ENCODE results near the gene HADHA. TPM values are rescaled to one million over a fixed set of nuclear protein-coding genes. Genes with fewer than 3 reads are reported as not detected.
A peak's percentile ranks its signal among the peaks of the same experiment; 100 is the strongest.

HADHA gene
- total RNA-seq (135 TPM), polyA plus RNA-seq (ENCODE audit: insufficient read depth, low read depth, low replicate concordance) (171 TPM)
- long read RNA-seq, donor 1, transcript HADHA-201 (20 exons, 3,037 nt) = major isoform, 26 of 44 reads
- long read RNA-seq, donor 1, partial matches to known transcripts = 18 of 44 reads
- long read RNA-seq, donor 1, other reads (novel, unspliced or antisense) = 0 of 44 reads
- long read RNA-seq, donor 2, transcript HADHA-201 (20 exons, 3,037 nt) = major isoform, 28 of 50 reads
- long read RNA-seq, donor 2, partial matches to known transcripts = 22 of 50 reads
- long read RNA-seq, donor 2, other reads (novel, unspliced or antisense) = 0 of 50 reads
- long read RNA-seq, donor 3, transcript HADHA-201 (20 exons, 3,037 nt) = major isoform, 35 of 60 reads
- long read RNA-seq, donor 3, partial matches to known transcripts = 25 of 60 reads
- long read RNA-seq, donor 3, other reads (novel, unspliced or antisense) = 0 of 60 reads
- long read RNA-seq, donor 4, transcript HADHA-201 (20 exons, 3,037 nt) = major isoform, 28 of 70 reads
- long read RNA-seq, donor 4, partial matches to known transcripts = 42 of 70 reads
- long read RNA-seq, donor 4, other reads (novel, unspliced or antisense) = 0 of 70 reads
- long read RNA-seq, donor 5 = 0 reads
- long read RNA-seq, donor 6, transcript HADHA-201 (20 exons, 3,037 nt) = major isoform, 24 of 281 reads
- long read RNA-seq, donor 6, partial matches to known transcripts = 197 of 281 reads
- long read RNA-seq, donor 6, other reads (novel, unspliced or antisense) = 59 of 281 reads
- long read RNA-seq, donor 7, transcript HADHA-201 (20 exons, 3,037 nt) = major isoform, 153 of 182 reads
- long read RNA-seq, donor 7, partial matches to known transcripts = 22 of 182 reads
- long read RNA-seq, donor 7, other reads (novel, unspliced or antisense) = 4 of 182 reads
- long read RNA-seq, donor 8, transcript HADHA-201 (20 exons, 3,037 nt) = major isoform, 20 of 51 reads
- long read RNA-seq, donor 8, partial matches to known transcripts = 30 of 51 reads
- long read RNA-seq, donor 8, other reads (novel, unspliced or antisense) = 0 of 51 reads
- long read RNA-seq, donor 9, transcript HADHA-201 (20 exons, 3,037 nt) = major isoform, 15 of 15 reads
- long read RNA-seq, donor 9, partial matches to known transcripts = 0 of 15 reads
- long read RNA-seq, donor 9, other reads (novel, unspliced or antisense) = 0 of 15 reads
- long read RNA-seq, donor 10, transcript HADHA-201 (20 exons, 3,037 nt) = major isoform, 18 of 25 reads
- long read RNA-seq, donor 10, partial matches to known transcripts = 6 of 25 reads
- long read RNA-seq, donor 10, other reads (novel, unspliced or antisense) = 0 of 25 reads

GRCh38 chr2:26244309-26245230 is at the start of gene HADHA, which contains the start of gene HADHB:
Gene HADHA (minus strand): TSS chr2:26244632. CDS start chr2:26244596, 36 bp downstream.
Gene HADHB (plus strand): TSS chr2:26244939. CDS start chr2:26254255, 9,316 bp downstream.
- intact Hi-C loops (cut with DNase I) = no loop called here
- FAIRE-seq = no peak

GRCh38 chr2:26292646-26293045 is 48.2 kb upstream of the HADHA start:
- no peaks in the 10 kb centered on the region for H3K27me3 ChIP-seq (ENCODE audit: control insufficient read depth, insufficient read depth, low read length)
- H3K27ac ChIP-seq (ENCODE audit: low read depth in 2 of 2, low read length in 2 of 2) = no peak overlapping the region
- FAIRE-seq (no peak), DNase-seq (no peak)
- H3K9me3 ChIP-seq (ENCODE audit: control insufficient read depth in 2 of 3, insufficient read depth in 1 of 3, low read length in 3 of 3) = no peaks in the 10 kb centered on the region
- no peaks in the 10 kb centered on the region for H3K4me1 ChIP-seq (ENCODE audit: control insufficient read depth in 2 of 3, insufficient read depth in 2 of 3, low read depth in 1 of 3, low read length in 3 of 3)
- no peak overlapping the region for H3K4me3 ChIP-seq (ENCODE audit: low read length in 3 of 3)
- TF ChIP-seq CTCF (IDR thresholded peaks at IDR 0.05; ENCODE audit: borderline replicate concordance, extremely low read depth, insufficient read depth) = no peak
- H3K9ac ChIP-seq (ENCODE audit: low read length in 3 of 3) = no peak overlapping the region
- intact Hi-C loops (cut with DNase I) = no loop called here
- peaks cover 0 to 7% (median 3%) of the 10 kb centered on the region in 3 donors for H3K36me3 ChIP-seq (ENCODE audit: control insufficient read depth in 2 of 3, insufficient read depth in 3 of 3, low read length in 3 of 3)

More at GRCh38 chr2:26244309-26245230, at the start of gene HADHA, which contains the start of gene HADHB:
- Histone ChIP-seq H3K36me3 (ENCODE audit: control insufficient read depth in 2 of 3, insufficient read depth in 3 of 3, low read length in 3 of 3) (no peaks in the 10 kb centered on the region), H3K27me3 (ENCODE audit: control insufficient read depth, insufficient read depth, low read length) (no peaks in the 10 kb centered on the region), H3K4me1 (ENCODE audit: control insufficient read depth in 2 of 3, insufficient read depth in 2 of 3, low read depth in 1 of 3, low read length in 3 of 3) (peaks cover 0 to 18% (median 18%) of the 10 kb centered on the region in 3 donors), H3K4me3 (ENCODE audit: low read length in 3 of 3) (peak within 1 kb of the TSS; percentile 98 to 99 (median 99)), H3K9me3 (ENCODE audit: control insufficient read depth in 2 of 3, insufficient read depth in 1 of 3, low read length in 3 of 3) (no peaks in the 10 kb centered on the region), H3K27ac (ENCODE audit: low read depth in 2 of 2, low read length in 2 of 2) (peak within 1 kb of the TSS; percentile 98 to 99), H3K9ac (ENCODE audit: low read length in 3 of 3) (peak within 1 kb of the TSS; percentile 94 to 99 (median 98))
- TF ChIP-seq CTCF (IDR thresholded peaks at IDR 0.05; ENCODE audit: borderline replicate concordance, extremely low read depth, insufficient read depth) = no peak
- DNase-seq = peak; percentile 93 to 96 (median 95)

GRCh38 chr2:26290001-26290400 is 45.6 kb upstream of the HADHA start:
- no peaks in the 10 kb centered on the region for H3K4me1 ChIP-seq (ENCODE audit: control insufficient read depth in 2 of 3, insufficient read depth in 2 of 3, low read depth in 1 of 3, low read length in 3 of 3)
- H3K27me3 ChIP-seq (ENCODE audit: control insufficient read depth, insufficient read depth, low read length) = no peaks in the 10 kb centered on the region
- no peaks in the 10 kb centered on the region for H3K9me3 ChIP-seq (ENCODE audit: control insufficient read depth in 2 of 3, insufficient read depth in 1 of 3, low read length in 3 of 3)
- intact Hi-C loops (cut with DNase I) = no loop called here
- DNase-seq (no peak), FAIRE-seq (no peak)
- H3K4me3 ChIP-seq (ENCODE audit: low read length in 3 of 3) = no peak overlapping the region
- H3K36me3 ChIP-seq (ENCODE audit: control insufficient read depth in 2 of 3, insufficient read depth in 3 of 3, low read length in 3 of 3) = peaks cover 2 to 14% (median 8%) of the 10 kb centered on the region in 3 donors
- no peak overlapping the region for H3K27ac ChIP-seq (ENCODE audit: low read depth in 2 of 2, low read length in 2 of 2)
- no peak overlapping the region for H3K9ac ChIP-seq (ENCODE audit: low read length in 3 of 3)
- TF ChIP-seq CTCF (IDR thresholded peaks at IDR 0.05; ENCODE audit: borderline replicate concordance, extremely low read depth, insufficient read depth) = no peak
